Stomach (tissue), 9 donors: ENCODE measurements around the gene DNAJC11. TPM values are rescaled to one million over a fixed set of nuclear protein-coding genes. Genes with fewer than 3 reads are reported as not detected.
"Not testable (repeated sequence)": the region's sequence is repeated elsewhere in the genome, so short reads cannot be mapped to it uniquely, and the experiment has no call there.

ENCODE experiments used
- DNase-seq, 2 donors: peaks; one replicate each; pipeline versions ENCODE4 v3.0.0 to v3.0.0-alpha.2; 2013 to 2019
- H3K27ac ChIP-seq, 5 donors: fragments of 200-600 bp in 4 of 5; sonication (generic) in 4 of 5; one replicate each; pipeline ENCODE4 v1.5.1; 2013 to 2019; ENCODE audit warnings: mild to moderate bottlenecking in 1 of 5, moderate library complexity in 1 of 5
- H3K27me3 ChIP-seq, 3 donors: fragments of 200-600 bp; sonication (generic); one replicate each; pipeline ENCODE4 v1.5.1; 2017 to 2019; ENCODE audit warnings: mixed run types in 1 of 3
- H3K36me3 ChIP-seq, 4 donors: fragments of 200-600 bp; sonication (generic); 1 replicate in 3 of 4; 2 replicates in 1 of 4; pipeline ENCODE4 v1.5.1; 2016 to 2019
- H3K4me1 ChIP-seq, 4 donors: fragments of 200-600 bp; sonication (generic); one replicate each; pipeline ENCODE4 v1.5.1; 2016 to 2019
- H3K4me3 ChIP-seq, 4 donors: fragments of 200-600 bp; sonication (generic) in 3 of 4; one replicate each; pipeline ENCODE4 v1.5.1; 2016 to 2019; ENCODE audit warnings: mild to moderate bottlenecking in 1 of 4
- H3K9me3 ChIP-seq, 4 donors: fragments of 200-600 bp; sonication (generic); one replicate each; pipeline ENCODE4 v1.5.1; 2016 to 2019
- CTCF ChIP-seq, 7 experiments: fragments of 450-650 bp in 4 of 7; fragments of 200-600 bp in 3 of 7; sonication (generic) in 3 of 7; IDR thresholded peaks; one replicate each; pipeline ENCODE4 v1.5.1; 2016 to 2019; ENCODE audit warnings: antibody characterized with exemption in 7 of 7, control low read depth in 2 of 7, mild to moderate bottlenecking in 1 of 7
- EP300 ChIP-seq: sonication (generic); formaldehyde crosslinking; IDR thresholded peaks from one replicate; pipeline ENCODE4 v1.6.1; 2017; ENCODE audit warnings: antibody characterized with exemption
- POLR2A ChIP-seq, 4 donors: fragments of 450-650 bp; IDR thresholded peaks; one replicate each; pipeline ENCODE4 v1.6.1; 2016; ENCODE audit warnings: antibody characterized with exemption in 4 of 4, control low read depth in 2 of 4, mild to moderate bottlenecking in 1 of 4, moderate library complexity in 1 of 4
- POLR2AphosphoS5 ChIP-seq, 3 donors: sonication (generic); formaldehyde crosslinking; IDR thresholded peaks; one replicate each; pipeline ENCODE4 v1.6.1; 2016; ENCODE audit warnings: antibody characterized with exemption in 3 of 3
- WGBS, 5 donors: extraction: QIAGEN DNeasy Blood & Tissue Kit in 3 of 5; methylation state at CpG; one replicate each; pipeline versions ENCODE4 v1.1.5 to v1.1.7; 2013 to 2018; 5-methylcytosine and 5-hydroxymethylcytosine counted together
- intact Hi-C: fragments of 100-400 bp; cut with DNase I; formaldehyde crosslinking; loops from one replicate; pipeline ENCODE4 v1.15.1; 2023; ENCODE audit warnings: low total_unique reads
- polyA plus RNA-seq, 3 donors: library from polyadenylated mRNA; stranded (reverse); fragments of 200-250 nt; gene quantifications; one replicate each; pipeline ENCODE4 v1.2.3, GENCODE V29; 2013
- total RNA-seq, 5 donors: library from RNA; depleted of rRNA; stranded (reverse); fragments of >200 nt; gene quantifications; one replicate each; pipeline versions ENCODE4 v1.1.0 to v1.2.3, GENCODE V29; 2014 to 2016
- donor health status: healthy with polysubstance abuse.
- donor health status: Bipolar disorder and iron deficiency.
- donor health status: healthy.

The DNAJC11 gene
- total and polyA plus RNA-seq, 8 donors: 20.0 to 93.9 (median 34.2) TPM

DNA sequence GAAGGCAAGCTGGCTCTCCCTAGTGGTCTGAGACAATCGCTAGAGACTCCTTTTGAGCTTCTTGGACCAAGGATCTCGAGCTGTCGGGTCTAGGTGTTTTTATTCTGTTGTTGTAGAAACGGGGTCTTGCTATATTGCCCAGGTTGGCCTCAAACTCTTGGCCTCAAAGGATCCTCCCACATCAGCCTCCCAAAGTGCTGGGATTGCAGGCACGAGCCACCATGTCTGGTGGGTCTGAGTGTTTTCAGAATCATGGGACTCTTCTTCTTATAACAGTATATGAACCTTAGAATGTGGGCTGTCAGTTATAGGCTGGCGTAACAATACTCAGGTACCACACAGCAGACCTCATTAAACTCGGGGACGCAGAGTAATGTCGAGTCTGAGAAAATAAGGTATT is 33.1 kb downstream of the DNAJC11 start:
- H3K36me3 ChIP-seq: peaks cover 26 to 71% (median 59%) of the 10 kb centered on the region in 4 donors
- H3K4me3 ChIP-seq: no peak overlapping the region
- DNase-seq: no peak
- H3K27ac ChIP-seq: no peak overlapping the region
- intact Hi-C loops: no loop called here
- TF ChIP-seq POLR2AphosphoS5 (IDR thresholded peaks at IDR 0.05): no peak
- no peak for TF ChIP-seq CTCF (IDR thresholded peaks at IDR 0.05)
- TF ChIP-seq POLR2A (IDR thresholded peaks at IDR 0.05): no peak
- TF ChIP-seq EP300: no peak
- no peaks in the 10 kb centered on the region for H3K4me1 ChIP-seq
- H3K27me3 ChIP-seq: no peaks in the 10 kb centered on the region
- no peaks in the 10 kb centered on the region for H3K9me3 ChIP-seq
- WGBS, 5 donors: 96 to 100% (median 97%) methylated on average over 9 of the region's 9 CpGs

DNA sequence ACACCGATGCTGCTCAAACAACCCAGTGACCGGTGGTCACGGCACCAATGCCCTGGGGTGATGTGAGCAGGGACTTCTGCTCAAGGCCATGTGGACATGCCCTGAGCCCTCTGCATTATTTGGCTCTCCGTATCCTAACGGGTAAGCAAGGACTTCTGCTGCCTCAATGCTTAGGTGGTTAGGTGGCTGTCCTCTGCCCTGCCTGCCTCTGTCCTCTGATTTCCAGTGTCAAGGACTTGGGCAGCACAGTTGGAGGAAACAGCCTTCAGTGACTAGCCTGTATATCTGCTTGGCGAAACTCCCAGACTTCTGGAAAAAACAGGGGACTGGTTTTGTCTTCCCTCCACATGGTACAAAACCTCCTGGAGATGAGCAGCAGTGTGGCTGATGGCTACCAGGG is 34.5 kb downstream of the DNAJC11 start:
- no peak for TF ChIP-seq POLR2AphosphoS5 (IDR thresholded peaks at IDR 0.05)
- TF ChIP-seq CTCF (IDR thresholded peaks at IDR 0.05): no peak
- TF ChIP-seq EP300: no peak
- no peak overlapping the region for H3K4me3 ChIP-seq
- H3K27me3 ChIP-seq: no peaks in the 10 kb centered on the region
- intact Hi-C loops: no loop called here
- H3K9me3 ChIP-seq: no peaks in the 10 kb centered on the region
- DNase-seq: no peak
- 88 to 97% (median 95%) methylated on average over 6 of the region's 6 CpGs for WGBS, 5 donors
- H3K4me1 ChIP-seq: no peaks in the 10 kb centered on the region
- no peak overlapping the region for H3K27ac ChIP-seq
- H3K36me3 ChIP-seq: peaks cover 22 to 66% (median 64%) of the 10 kb centered on the region in 4 donors

DNA sequence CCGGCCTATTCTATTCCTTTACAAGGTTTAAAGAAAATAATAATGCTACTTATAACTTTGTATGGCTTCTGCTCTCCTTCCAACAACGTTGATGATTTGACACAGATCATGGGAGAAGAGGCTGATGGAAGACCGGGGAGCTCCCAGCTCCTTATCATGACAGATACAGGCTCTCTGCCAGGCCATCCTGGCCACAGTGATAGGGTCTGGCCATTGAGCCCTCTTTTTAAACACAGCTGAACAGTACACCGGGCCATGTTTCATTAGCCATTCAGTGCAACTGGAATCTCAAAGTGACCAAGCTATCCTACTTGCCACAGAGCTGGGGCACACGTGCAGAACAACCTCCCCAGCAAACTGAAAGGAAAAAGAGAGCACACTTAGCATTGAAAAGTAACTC is 34.9 kb downstream of the DNAJC11 start:
- intact Hi-C loops: no loop called here

DNA sequence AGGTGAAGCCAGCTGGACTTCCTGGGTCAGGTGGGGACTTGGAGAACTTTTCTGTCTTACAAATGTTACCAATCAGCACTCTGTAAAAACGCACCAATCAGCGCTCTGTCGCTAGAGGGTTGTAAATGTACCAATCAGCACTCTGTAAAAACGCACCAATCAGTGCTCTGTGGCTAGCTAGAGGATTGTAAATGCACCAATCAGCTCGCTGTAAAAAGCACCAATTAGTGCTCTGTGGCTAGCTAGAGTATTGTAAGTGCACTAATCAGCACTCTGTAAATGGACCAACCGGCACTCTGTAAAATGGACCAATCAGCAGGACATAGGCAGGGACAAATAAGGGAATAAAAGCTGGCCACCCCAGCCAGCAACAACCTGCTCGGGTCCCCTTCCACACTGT is 39.1 kb downstream of the DNAJC11 start:
- H3K27ac ChIP-seq, H3K9me3 ChIP-seq, H3K27me3 ChIP-seq, H3K4me3 ChIP-seq, DNase-seq, H3K4me1 ChIP-seq, intact Hi-C loops: not testable (repeated sequence)
- 96 to 100% (median 97%) methylated on average over 7 of the region's 7 CpGs for WGBS, 5 donors
- H3K36me3 ChIP-seq: peaks cover 18 to 55% (median 47%) of the 10 kb centered on the region in 4 donors

More for the DNA sequence above, 34.9 kb downstream of the DNAJC11 start:
- no peak overlapping the region for H3K4me3 ChIP-seq
- H3K4me1 ChIP-seq: no peaks in the 10 kb centered on the region
- H3K36me3 ChIP-seq: peaks cover 22 to 65% (median 62%) of the 10 kb centered on the region in 4 donors
- DNase-seq: no peak
- no peaks in the 10 kb centered on the region for H3K9me3 ChIP-seq
- 91 to 96% (median 93%) methylated on average over 5 of the region's 5 CpGs for WGBS, 5 donors
- no peak overlapping the region for H3K27ac ChIP-seq
- TF ChIP-seq CTCF (IDR thresholded peaks at IDR 0.05) (no peak), POLR2A (IDR thresholded peaks at IDR 0.05) (no peak), POLR2AphosphoS5 (IDR thresholded peaks at IDR 0.05) (no peak), EP300 (no peak)
- no peaks in the 10 kb centered on the region for H3K27me3 ChIP-seq

GRCh38 chr1:6660415-6661049 is 41.1 kb downstream of the DNAJC11 start:
- Histone ChIP-seq H3K9me3 (no peaks in the 10 kb centered on the region), H3K36me3 (peaks cover 3 to 44% (median 34%) of the 10 kb centered on the region in 4 donors), H3K4me3 (no peak overlapping the region), H3K27me3 (no peaks in the 10 kb centered on the region), H3K27ac (no peak overlapping the region), H3K4me1 (no peaks in the 10 kb centered on the region)
- intact Hi-C loops: no loop called here
- 81 to 87% (median 85%) methylated on average over 7 of the region's 7 CpGs for WGBS, 5 donors
- DNase-seq: no peak
- no peak for TF ChIP-seq POLR2AphosphoS5 (IDR thresholded peaks at IDR 0.05)
- no peak for TF ChIP-seq EP300
- TF ChIP-seq POLR2A (IDR thresholded peaks at IDR 0.05): no peak
- TF ChIP-seq CTCF (IDR thresholded peaks at IDR 0.05): no peak
